Stimulated activated CD8-positive, alpha-beta memory T cell treated with anti-CD3 and anti-CD28 coated beads, Interleukin-4, amount 100 ng/mL, for 24 hours (primary cell): ENCODE measurements around the gene HPS3.

Experiments
- DNase-seq: peaks from one replicate; pipeline ENCODE4 v3.0.0-alpha.2; 2020; ENCODE audit warnings: low read depth

HPS3 gene

GRCh38 chr3:149120051-149120972 is 9.1 kb upstream of the HPS3 start:
- no peak for DNase-seq

- no peak for DNase-seq
These were observed 6.5 kb upstream of the HPS3 start for GRCh38 chr3:149122721-149123578.

DNA sequence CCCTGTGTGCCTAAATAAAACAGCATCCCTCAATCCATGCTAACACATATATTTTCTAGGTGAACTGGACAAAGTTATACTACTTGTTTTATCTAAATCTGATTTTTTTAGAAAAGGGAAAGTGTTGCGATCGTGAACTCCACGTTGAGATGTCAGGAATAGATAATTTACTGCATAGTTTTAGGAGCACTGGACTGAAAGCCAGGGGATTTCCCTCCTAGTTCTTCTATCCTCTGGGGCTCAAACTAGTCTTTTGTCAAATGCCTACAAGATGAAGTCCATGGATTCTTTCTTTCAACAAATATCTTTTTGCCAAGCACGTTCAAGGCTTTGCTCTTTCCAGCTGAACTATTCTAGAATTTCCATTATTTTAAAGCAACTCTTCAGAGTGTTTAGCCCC is 617 bp upstream of the HPS3 start:
- no peak for DNase-seq

- no peak for DNase-seq
These were observed 2.2 kb downstream of the HPS3 start for GRCh38 chr3:149131589-149131988.

DNA sequence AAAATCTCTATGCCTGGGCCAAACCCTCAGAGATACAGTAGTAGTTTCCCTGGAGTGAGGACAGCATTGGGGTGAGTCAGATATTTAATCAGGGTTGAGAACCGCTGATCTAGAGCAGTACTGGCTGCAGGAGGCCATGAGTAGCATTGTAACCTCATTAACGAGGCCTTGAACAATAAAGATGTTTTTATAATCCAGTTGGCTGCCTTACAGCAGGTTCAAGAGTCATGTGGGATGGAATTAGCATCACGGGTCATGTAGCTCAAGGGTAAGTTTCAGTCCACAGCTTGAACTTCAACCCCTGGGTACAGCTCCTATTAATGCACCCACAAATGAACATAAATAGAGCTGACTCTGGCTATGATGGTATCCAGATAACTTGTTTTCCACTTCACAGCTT is 5.1 kb downstream of the HPS3 start:
- DNase-seq, result no peak

GRCh38 chr3:149142682-149143081 is 13.2 kb downstream of the HPS3 start:
- no peak for DNase-seq

GRCh38 chr3:149145356-149145755 is 15.9 kb downstream of the HPS3 start:
- no peak for DNase-seq

DNA sequence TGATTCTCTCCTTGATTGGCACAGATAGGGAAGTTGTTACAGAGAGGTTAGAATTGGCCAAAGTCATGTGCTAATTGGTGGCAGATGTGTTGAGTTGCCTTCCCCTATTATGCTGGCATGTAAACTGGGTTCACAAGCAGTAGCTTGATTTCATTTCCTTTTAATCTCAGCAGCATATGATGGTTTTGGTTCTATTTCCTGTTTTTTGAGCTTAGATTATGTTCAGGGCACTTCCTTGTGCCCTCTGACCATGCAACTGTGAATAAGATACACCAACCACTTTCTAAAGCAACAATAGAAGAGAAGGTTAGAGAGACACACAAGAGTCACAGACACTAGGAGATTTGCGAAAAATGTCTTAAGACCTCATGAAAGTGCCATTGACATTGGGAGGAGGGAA is 16.5 kb downstream of the HPS3 start:
- no peak for DNase-seq

- DNase-seq, result no peak
These were observed 21.0 kb downstream of the HPS3 start for GRCh38 chr3:149150436-149150835.

- no peak for DNase-seq
These were observed 22.4 kb downstream of the HPS3 start for GRCh38 chr3:149151843-149152242.

- no peak for DNase-seq
These were observed 23.0 kb downstream of the HPS3 start for GRCh38 chr3:149152420-149152819.

GRCh38 chr3:149153402-149153801 is 24.0 kb downstream of the HPS3 start:
- DNase-seq, result no peak

DNA sequence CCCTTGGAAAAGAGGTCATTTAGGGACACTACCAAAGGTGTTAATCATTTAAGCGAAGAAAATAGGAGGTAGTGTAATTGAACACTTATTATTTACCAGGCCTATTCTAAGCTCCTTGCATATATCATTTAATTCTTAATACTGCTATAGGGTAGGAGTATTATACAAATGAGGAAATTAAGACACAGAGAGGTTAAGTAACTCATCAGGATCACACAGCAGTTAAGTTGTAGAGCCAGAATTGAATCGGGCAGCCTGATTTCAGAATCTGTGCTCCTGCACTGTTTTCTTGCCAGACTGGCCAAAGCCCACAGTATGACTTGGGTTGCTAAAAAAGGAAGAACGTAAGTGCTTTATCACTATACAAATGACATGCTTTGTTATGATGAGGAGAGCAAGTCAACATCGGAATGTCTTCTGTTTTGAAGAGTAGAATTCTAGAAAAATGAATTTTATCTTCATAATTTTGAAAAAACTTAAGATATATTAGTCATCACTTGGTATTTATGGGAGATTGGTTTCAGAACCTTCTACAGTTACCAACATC is 31.4 kb downstream of the HPS3 start:
- no peak for DNase-seq

DNA sequence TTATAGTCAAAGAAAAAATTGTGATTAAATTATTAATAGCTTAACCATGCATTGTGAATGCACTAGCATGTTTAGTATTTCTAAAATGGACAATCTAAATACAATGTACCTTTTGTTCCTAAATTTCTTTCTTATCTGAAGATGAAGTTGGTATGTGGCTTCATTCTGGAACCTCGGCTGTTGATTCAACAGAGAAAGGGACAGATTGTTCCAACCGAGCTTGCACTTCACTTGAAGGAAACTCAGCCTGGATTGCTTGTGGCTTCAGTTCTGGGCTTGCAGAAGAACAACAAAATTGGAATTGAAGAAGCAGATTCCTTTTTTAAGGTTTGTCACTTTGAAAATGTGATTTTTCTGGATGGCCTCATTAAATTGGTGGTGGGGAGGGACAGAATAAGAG is 32.6 kb downstream of the HPS3 start:
- DNase-seq, result no peak

- no peak for DNase-seq
These were observed 33.6 kb downstream of the HPS3 start for GRCh38 chr3:149163066-149163465.

DNA sequence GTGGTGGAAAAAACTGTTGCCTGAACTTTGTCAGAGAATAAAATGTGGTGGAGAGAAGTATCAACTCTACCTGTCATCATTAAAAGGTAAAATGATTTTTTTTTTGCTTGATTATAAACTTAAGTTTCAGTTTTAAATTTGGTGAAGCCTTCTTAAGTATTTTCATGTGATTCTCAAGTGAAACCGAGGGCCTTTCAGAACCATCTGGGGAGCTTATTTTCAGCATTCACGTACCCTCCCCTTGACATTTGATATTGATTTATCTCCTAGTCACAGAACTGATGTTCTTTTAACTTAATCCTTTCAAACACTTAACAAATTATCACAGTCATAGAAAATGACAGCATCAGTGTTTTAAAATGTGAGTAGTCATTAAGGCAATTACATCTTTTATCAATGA is 38.5 kb downstream of the HPS3 start:
- DNase-seq, result no peak

- no peak for DNase-seq
These were observed 41.2 kb downstream of the HPS3 start for GRCh38 chr3:149170672-149171071.

DNA sequence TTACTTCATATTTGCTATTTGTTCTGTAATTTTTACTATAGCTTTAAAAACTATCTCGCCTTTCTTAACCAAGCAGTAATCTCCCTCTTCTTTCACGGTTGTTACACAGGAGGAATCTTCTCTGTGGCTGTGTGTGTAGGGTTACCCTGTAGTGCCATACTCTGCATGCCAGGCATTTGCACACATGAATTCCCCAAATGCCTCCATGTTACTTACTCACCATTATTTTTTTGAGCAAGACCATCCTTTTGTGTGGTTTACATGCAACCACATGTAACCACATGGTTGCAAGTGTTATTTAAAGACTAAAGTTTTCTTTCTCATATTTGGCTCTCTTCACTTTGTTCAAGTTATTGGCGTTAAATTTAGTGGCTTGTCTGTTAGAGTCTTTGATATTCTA is 45.5 kb downstream of the HPS3 start:
- no peak for DNase-seq

GRCh38 chr3:149177122-149177521 is 47.7 kb downstream of the HPS3 start:
- no peak for DNase-seq

DNA sequence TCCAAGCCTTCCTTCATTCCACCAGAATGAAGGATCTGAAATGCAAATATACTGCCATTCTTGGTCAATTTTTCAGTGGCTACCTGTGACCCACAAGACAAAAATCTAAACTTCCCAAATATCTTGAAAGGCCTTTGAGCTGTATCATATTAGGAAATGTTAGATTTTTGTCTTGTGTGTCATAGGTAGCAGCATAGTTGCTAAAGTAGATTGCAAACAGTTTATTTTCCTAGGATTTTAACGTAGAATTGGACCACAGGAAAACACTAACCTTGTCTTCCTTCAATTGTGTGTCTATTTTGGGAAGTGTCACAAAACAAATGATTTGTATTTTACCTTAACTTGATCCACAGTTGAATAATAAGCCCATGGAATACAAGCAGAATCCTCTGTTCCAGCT is 49.8 kb downstream of the HPS3 start:
- DNase-seq, result no peak

- DNase-seq, result no peak
These were observed 50.7 kb downstream of the HPS3 start for GRCh38 chr3:149180057-149180573.

DNA sequence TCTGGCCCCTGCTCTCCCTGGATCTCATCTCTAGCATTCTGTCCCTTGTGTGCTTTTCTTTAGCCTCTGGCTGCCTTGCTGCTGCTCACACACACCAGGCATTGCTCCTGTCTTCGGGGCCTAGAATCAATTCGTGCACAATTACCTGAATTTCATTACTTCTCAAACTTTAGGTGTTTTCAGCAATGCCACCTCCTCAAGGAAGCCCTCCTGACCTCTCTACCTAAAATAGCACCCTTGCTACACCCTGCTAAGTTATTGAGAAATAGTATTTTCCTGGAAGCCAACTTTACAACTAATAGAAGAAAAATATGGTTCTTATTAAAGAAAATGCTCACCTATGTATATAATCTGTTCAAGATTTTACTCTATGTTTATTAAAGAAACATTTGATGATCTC is 51.7 kb downstream of the HPS3 start:
- DNase-seq, result no peak

DNA sequence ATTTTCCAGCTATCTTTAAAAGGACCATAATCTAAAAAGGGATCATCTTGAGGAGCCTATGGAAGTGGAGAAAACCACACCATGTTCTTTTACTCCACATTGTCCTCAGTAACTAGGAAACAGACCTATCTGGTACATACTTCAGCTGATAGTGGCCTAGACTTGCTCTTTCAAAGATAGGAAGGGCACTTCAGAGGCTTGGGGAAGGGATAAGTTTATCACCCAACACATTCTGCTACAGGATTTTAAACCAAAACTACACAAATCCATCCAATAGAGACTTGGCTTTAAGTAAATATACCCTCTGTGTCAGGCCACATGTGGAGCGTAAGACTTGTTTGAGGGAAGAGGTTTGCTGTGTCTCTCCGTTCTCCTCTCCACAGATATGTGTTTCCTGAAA is 56.8 kb downstream of the HPS3 start:
- DNase-seq, result no peak
